Spleen (tissue), 7 donors: ENCODE results near the gene ACO2.

Experiments used
- CTCF ChIP-seq, 11 experiments: fragments of 200-600 bp in 7 of 11; fragments of 450-650 bp in 4 of 11; sonication (generic) in 4 of 11; IDR thresholded peaks in 8 of 11; conservative IDR thresholded peaks in 3 of 11; 1 replicate in 7 of 11; 2 replicates in 4 of 11; pipeline versions ENCODE4 v1.4.0 to v1.8.0; 2016 to 2021; ENCODE audit warnings: antibody characterized with exemption in 11 of 11, inconsistent platforms in 4 of 11, mild to moderate bottlenecking in 1 of 11
- POLR2A ChIP-seq, 3 donors: fragments of 450-650 bp; IDR thresholded peaks; one replicate each; pipeline ENCODE4 v1.5.1; 2017; ENCODE audit warnings: antibody characterized with exemption in 3 of 3, mild to moderate bottlenecking in 1 of 3
- POLR2AphosphoS5 ChIP-seq, 3 donors: sonication (generic); formaldehyde crosslinking; IDR thresholded peaks; one replicate each; pipeline ENCODE4 v1.5.1; 2017; ENCODE audit warnings: antibody characterized with exemption in 3 of 3
- donor health status: DM: no; HTN: no; CAD: no; lungs with moderate emphysema.
- donor health status: DM: no; HTN: no; CAD: no.
- donor health status: DM: no; HTN: no; CAD: no.

- TF ChIP-seq CTCF (IDR thresholded peaks at IDR 0.05 in 8 of 11, conservative IDR thresholded peaks at IDR 0.05 in 3 of 11): peak in 4 of 11 experiments; percentile 5 to 20 (median 13)
- TF ChIP-seq POLR2A (IDR thresholded peaks at IDR 0.05): peak; percentile 98 to 99 (median 99)
- TF ChIP-seq POLR2AphosphoS5 (IDR thresholded peaks at IDR 0.05): peak; percentile 100
Measured at GRCh38 chr22:41446639-41447434, 22.1 kb upstream of the ACO2 start, which contains the start of gene TOB2.
